Liver (tissue), 9 donors: Measurements from ENCODE around the gene MXD4. TPM values are rescaled to one million over a fixed set of nuclear protein-coding genes. Genes with fewer than 3 reads are reported as not detected.

Source experiments
- DNase-seq: peaks from one replicate; pipeline ENCODE4 v3.0.0-alpha.2; 2017; ENCODE audit warnings: low spot score
- H3K27ac ChIP-seq, 2 donors: one replicate each; pipeline ENCODE4 v1.7.0; 2013; ENCODE audit warnings: inconsistent platforms in 2 of 2, low read length in 2 of 2, control low read depth in 1 of 2, low read depth in 1 of 2, mild to moderate bottlenecking in 1 of 2
- H3K27me3 ChIP-seq, 4 donors: one replicate each; pipeline versions ENCODE4 v1.6.1 to v1.7.0; 2013; ENCODE audit warnings: low read length in 3 of 4, inconsistent platforms in 1 of 4, mild to moderate bottlenecking in 1 of 4, moderate library complexity in 1 of 4; ENCODE audit not compliant: control insufficient read depth in 4 of 4, insufficient read depth in 4 of 4
- H3K36me3 ChIP-seq, 4 donors: one replicate each; pipeline versions ENCODE4 v1.6.1 to v1.7.0; 2013; ENCODE audit warnings: low read length in 3 of 4, mild to moderate bottlenecking in 3 of 4, low read depth in 1 of 4, moderate library complexity in 1 of 4; ENCODE audit not compliant: control insufficient read depth in 4 of 4, insufficient read depth in 3 of 4
- H3K4me1 ChIP-seq, 4 donors: one replicate each; pipeline versions ENCODE4 v1.6.1 to v1.7.0; 2013; ENCODE audit warnings: low read length in 3 of 4, mild to moderate bottlenecking in 3 of 4, moderate library complexity in 1 of 4; ENCODE audit not compliant: control insufficient read depth in 4 of 4, insufficient read depth in 4 of 4
- H3K4me3 ChIP-seq, 3 donors: one replicate each; pipeline versions ENCODE4 v1.6.1 to v1.7.0; 2013; ENCODE audit warnings: low read length in 3 of 3, control low read depth in 1 of 3, low read depth in 1 of 3, mild to moderate bottlenecking in 1 of 3
- H3K9ac ChIP-seq, 2 donors: one replicate each; pipeline ENCODE4 v1.7.0; 2013; ENCODE audit warnings: low read length in 2 of 2, mild to moderate bottlenecking in 2 of 2, moderate library complexity in 2 of 2, control low read depth in 1 of 2, low read depth in 1 of 2
- H3K9me3 ChIP-seq, 4 donors: one replicate each; pipeline versions ENCODE4 v1.6.1 to v1.7.0; 2013; ENCODE audit warnings: low read length in 3 of 4; ENCODE audit not compliant: control insufficient read depth in 4 of 4
- ATF3 ChIP-seq: IDR thresholded peaks from 2 replicates; pipeline ENCODE4 v1.6.1; 2016; ENCODE audit warnings: antibody characterized with exemption
- CTCF ChIP-seq: fragments of 150-350 bp; IDR thresholded peaks from 2 replicates; pipeline ENCODE4 v1.5.1; 2017; ENCODE audit warnings: improper control_type of control experiment, low read depth, low read length; ENCODE audit not compliant: missing input control
- EGR1 ChIP-seq, 2 donors: IDR thresholded peaks; 2 replicates each; pipeline ENCODE4 v1.6.1; 2016 to 2018; ENCODE audit warnings: antibody characterized with exemption in 2 of 2, low read depth in 2 of 2
- FOXA1 ChIP-seq: IDR thresholded peaks from 2 replicates; pipeline ENCODE4 v1.6.1; 2016; ENCODE audit warnings: antibody characterized with exemption
- FOXA2 ChIP-seq: IDR thresholded peaks from 2 replicates; pipeline ENCODE4 v1.6.1; 2016; ENCODE audit warnings: antibody characterized with exemption
- GABPA ChIP-seq, 2 donors: IDR thresholded peaks in 1 of 2; conservative IDR thresholded peaks in 1 of 2; 2 replicates each; pipeline ENCODE4 v1.6.1; 2016; ENCODE audit warnings: antibody characterized with exemption in 2 of 2, mild to moderate bottlenecking in 1 of 2, moderate library complexity in 1 of 2
- HNF4A ChIP-seq, 2 donors: conservative IDR thresholded peaks; 2 replicates each; pipeline ENCODE4 v1.6.1; 2016; ENCODE audit warnings: antibody characterized with exemption in 2 of 2, mild to moderate bottlenecking in 2 of 2
- JUND ChIP-seq, 2 donors: IDR thresholded peaks; 2 replicates each; pipeline ENCODE4 v1.6.1; 2016; ENCODE audit warnings: antibody characterized with exemption in 2 of 2
- MAX ChIP-seq: IDR thresholded peaks from 2 replicates; pipeline ENCODE4 v1.6.1; 2016; ENCODE audit warnings: antibody characterized with exemption
- NR2F2 ChIP-seq: IDR thresholded peaks from 2 replicates; pipeline ENCODE4 v1.6.1; 2016; ENCODE audit warnings: antibody characterized with exemption
- RXRA ChIP-seq, 2 donors: IDR thresholded peaks; 2 replicates each; pipeline ENCODE4 v1.6.1; 2017 to 2018; ENCODE audit warnings: antibody characterized with exemption in 2 of 2, mild to moderate bottlenecking in 1 of 2
- SP1 ChIP-seq: IDR thresholded peaks from 2 replicates; pipeline ENCODE4 v1.6.1; 2018; ENCODE audit warnings: antibody characterized with exemption, mild to moderate bottlenecking
- WGBS: extraction: QIAGEN DNeasy Blood & Tissue Kit; methylation state at CpG from one replicate; pipeline ENCODE4 v1.1.7; 2013; 5-methylcytosine and 5-hydroxymethylcytosine counted together
- polyA plus RNA-seq, 2 donors: library from polyadenylated mRNA; stranded (reverse) in 1 of 2; unstranded in 1 of 2; fragments of 200-250 nt in 1 of 2; fragments of >200 nt in 1 of 2; fragmentation: Nextera tagmentation in 1 of 2; extraction: Ambion mirVana in 1 of 2; gene quantifications; one replicate each; pipeline versions ENCODE4 v1.2.1 to v1.2.3, GENCODE V29; 2013 to 2015
- total RNA-seq, 2 donors: library from RNA; depleted of rRNA; stranded (reverse); fragments of >200 nt; gene quantifications; one replicate each; pipeline ENCODE4 v1.2.3, GENCODE V29; 2014
- donor health status: healthy.
- donor health status: healthy.
- donor health status: healthy.
- donor health status: healthy.
- donor health status: healthy.

The MXD4 gene
- total and polyA plus RNA-seq, 4 donors: 6.5 to 19.6 (median 15.9) TPM

- TF ChIP-seq CTCF: no peak
- no peak for TF ChIP-seq SP1
These were observed 39.9 kb upstream of the MXD4 start (continued) for GRCh38 chr4:2301806-2302205.

- no peaks in the 10 kb centered on the region for H3K4me1 ChIP-seq
- no peak overlapping the region for H3K4me3 ChIP-seq
- H3K36me3 ChIP-seq: no peaks in the 10 kb centered on the region
- no peaks in the 10 kb centered on the region for H3K27me3 ChIP-seq
- H3K9ac ChIP-seq: no peak overlapping the region
- H3K27ac ChIP-seq: no peak overlapping the region
- WGBS: 91% methylated on average over 14 of the region's 14 CpGs
- no peak for DNase-seq
- H3K9me3 ChIP-seq: peaks cover 0 to 5% (median 1%) of the 10 kb centered on the region in 4 donors
- TF ChIP-seq CTCF: no peak
These were observed 39.3 kb upstream of the MXD4 start for GRCh38 chr4:2301225-2301642.

- TF ChIP-seq HNF4A (conservative IDR thresholded peaks at IDR 0.05): no peak
- no peak for TF ChIP-seq NR2F2
- no peak for TF ChIP-seq FOXA2
- TF ChIP-seq MAX: no peak
- no peak for TF ChIP-seq RXRA (IDR thresholded peaks at IDR 0.05)
- TF ChIP-seq SP1: no peak
- no peak for TF ChIP-seq GABPA (IDR thresholded peaks at IDR 0.05 in 1 of 2, conservative IDR thresholded peaks at IDR 0.05 in 1 of 2)
- TF ChIP-seq ATF3: no peak
- TF ChIP-seq JUND (IDR thresholded peaks at IDR 0.05): no peak
- Histone ChIP-seq H3K4me3 (no peak overlapping the region), H3K4me1 (no peaks in the 10 kb centered on the region), H3K36me3 (no peaks in the 10 kb centered on the region), H3K27ac (no peak overlapping the region), H3K9me3 (peaks cover 0 to 5% (median 1%) of the 10 kb centered on the region in 4 donors), H3K27me3 (no peaks in the 10 kb centered on the region), H3K9ac (no peak overlapping the region)
- DNase-seq: no peak
- WGBS: 95% methylated on average over 37 of the region's 37 CpGs
These were observed 38.7 kb upstream of the MXD4 start for GRCh38 chr4:2300431-2301224.

GRCh38 chr4:2299794-2300193 is 37.9 kb upstream of the MXD4 start:
- H3K4me3 ChIP-seq: no peak overlapping the region
- 96% methylated on average over 2 of the region's 2 CpGs for WGBS
- H3K36me3 ChIP-seq: no peaks in the 10 kb centered on the region
- H3K27me3 ChIP-seq: no peaks in the 10 kb centered on the region
- no peaks in the 10 kb centered on the region for H3K4me1 ChIP-seq
- TF ChIP-seq SP1 (no peak), RXRA (IDR thresholded peaks at IDR 0.05) (no peak), EGR1 (IDR thresholded peaks at IDR 0.05; ENCODE audit: low read depth in 2 of 2) (no peak), JUND (IDR thresholded peaks at IDR 0.05) (no peak), FOXA1 (no peak), FOXA2 (no peak), HNF4A (conservative IDR thresholded peaks at IDR 0.05) (no peak), CTCF (no peak), ATF3 (no peak)
- no peak for DNase-seq
- no peak overlapping the region for H3K27ac ChIP-seq
- H3K9me3 ChIP-seq: peaks cover 0 to 5% (median 1%) of the 10 kb centered on the region in 4 donors
- H3K9ac ChIP-seq: no peak overlapping the region
